HG03025 (cell line): Measurements from ENCODE around the gene PHF13.

Experiments used
- ATAC-seq: cut with Tn5 transposase; IDR thresholded peaks from one replicate; pipeline ENCODE4 v1.9.1; 2021; ENCODE audit warnings: mild to moderate bottlenecking, moderate library complexity; ENCODE audit not compliant: unreplicated experiment, low FRiP score

The PHF13 gene

GRCh38 chr1:6613361-6614018 lies at the start of gene PHF13:
Gene PHF13 (plus strand): TSS chr1:6613731. CDS start chr1:6614067, 336 bp downstream.
- peak; percentile 90 for ATAC-seq

GRCh38 chr1:6569033-6569432 lies 44.5 kb upstream of the PHF13 start:
- ATAC-seq, result no peak

- no peak for ATAC-seq
Measured at GRCh38 chr1:6570100-6570499, 43.4 kb upstream of the PHF13 start.

- no peak for ATAC-seq
Measured at GRCh38 chr1:6570987-6571386, 42.5 kb upstream of the PHF13 start.

- ATAC-seq, result no peak
Measured at GRCh38 chr1:6572653-6573383, 40.7 kb upstream of the PHF13 start.

- no peak for ATAC-seq
Measured at GRCh38 chr1:6574025-6574620, 39.4 kb upstream of the PHF13 start.

GRCh38 chr1:6574818-6575217 lies 38.7 kb upstream of the PHF13 start:
- no peak for ATAC-seq

- no peak for ATAC-seq
Measured at GRCh38 chr1:6577831-6578525, 35.6 kb upstream of the PHF13 start.

- ATAC-seq, result no peak
Measured at GRCh38 chr1:6578624-6579373, 34.7 kb upstream of the PHF13 start.

- peak; percentile 85 for ATAC-seq
Measured at GRCh38 chr1:6579374-6580118, 34.0 kb upstream of the PHF13 start, which contains the start of gene ZBTB48. Gene ZBTB48 (plus strand): TSS chr1:6579994. CDS start chr1:6580610, 616 bp downstream.

- ATAC-seq, result peak; percentile 10
Measured at GRCh38 chr1:6580119-6580592, 33.4 kb upstream of the PHF13 start.

GRCh38 chr1:6580593-6581409 lies 32.7 kb upstream of the PHF13 start:
- ATAC-seq, result no peak

GRCh38 chr1:6581561-6582305 lies 31.8 kb upstream of the PHF13 start:
- no peak for ATAC-seq

GRCh38 chr1:6582370-6582769 lies 31.2 kb upstream of the PHF13 start:
- no peak for ATAC-seq

GRCh38 chr1:6584126-6585080 lies 29.1 kb upstream of the PHF13 start:
- no peak for ATAC-seq

- ATAC-seq, result no peak
Measured at GRCh38 chr1:6585081-6585722, 28.3 kb upstream of the PHF13 start.
